Measurements from ENCODE around the gene SPATA17. TPM values are rescaled to one million over a fixed set of nuclear protein-coding genes. Genes with fewer than 3 reads are reported as not detected.

SPATA17 gene
- total and polyA plus RNA-seq, 2 of the 13 experiments (the other 11 are each of a cell fraction or from before 2014, with no cell fraction given) = 0.48 to 1.7 TPM

DNA sequence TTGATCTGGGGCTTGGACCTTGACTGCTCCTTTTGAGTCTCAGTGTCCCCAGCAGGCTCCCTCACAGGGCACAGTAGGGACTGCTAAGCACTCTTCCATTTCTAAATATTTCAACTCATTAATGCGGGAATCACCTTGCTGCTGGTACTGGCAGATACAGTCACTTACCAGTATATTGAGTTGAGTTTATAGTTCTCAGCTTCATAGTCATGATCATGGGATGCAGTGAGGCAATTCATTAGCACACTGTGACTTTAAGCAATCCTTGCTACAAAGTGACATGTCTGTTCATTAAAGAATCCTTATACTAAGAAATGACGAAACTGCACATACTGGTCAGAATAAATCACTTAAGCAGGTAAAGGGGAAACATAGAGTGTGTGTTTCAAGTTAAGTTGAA lies 240.8 kb downstream of the SPATA17 start:
- Histone ChIP-seq H3K79me2 (ENCODE audit: insufficient read depth, low read length) (no peaks in the 10 kb centered on the region), H3K9me3 (ENCODE audit: low read length) (no peaks in the 10 kb centered on the region), H3K27ac (ENCODE audit: extremely low read length, insufficient read depth, low read length) (no peak overlapping the region), H3K27me3 (ENCODE audit: control insufficient read depth in 1 of 2, insufficient read depth in 2 of 2, low read length in 2 of 2) (no peaks in the 10 kb centered on the region; a peak in 1 of 5 replicates), H4K20me1 (ENCODE audit: insufficient read depth, low read length) (no peaks in the 10 kb centered on the region), H2AFZ (ENCODE audit: low read length) (no peak overlapping the region), H3K4me1 (ENCODE audit: insufficient read depth, low read length) (no peaks in the 10 kb centered on the region), H3K4me2 (ENCODE audit: low read depth, low read length) (no peak overlapping the region), H3K4me3 (replicated peaks in 1 of 3; ENCODE audit: insufficient read depth in 1 of 3, low read depth in 2 of 3, low read length in 3 of 3) (no peak overlapping the region), H3K36me3 (replicated peaks in 1 of 2; ENCODE audit: control insufficient read depth in 1 of 2, insufficient read depth in 2 of 2, low read length in 2 of 2) (no peaks in the 10 kb centered on the region), H3K9ac (ENCODE audit: insufficient read depth, low read depth, low read length) (no peak overlapping the region)
- CTCF ChIA-PET (ENCODE audit: low intra/inter-chr PET ratio, low total read pairs) = no interaction called here
- FAIRE-seq (no peak), DNase-seq (ENCODE audit: low spot score) (no peak), ATAC-seq (no peak)
- intact Hi-C loops (cut with micrococcal nuclease; ENCODE audit: unreplicated experiment) = no loop called here
- in situ Hi-C loops (cut with HindIII; ENCODE audit: extremely low pct_ligation_motif_present, low pct_unique_long_range_greater_than_20kb) = no loop called here
- 13% methylated on average over 2 of the region's 2 CpGs for WGBS (ENCODE audit: low lambda C conversion rate)
- no TSS peak for BruUV-seq (replicated peaks)
- TF ChIP-seq NFYB (CRISPR knock-in tag; IDR thresholded peaks at IDR 0.05) (no peak), SOX5 (CRISPR knock-in tag; IDR thresholded peaks at IDR 0.05; ENCODE audit: borderline replicate concordance) (no peak), ZBTB42 (CRISPR knock-in tag; IDR thresholded peaks at IDR 0.05) (no peak)
- TF ChIP-seq, protein P1, sequence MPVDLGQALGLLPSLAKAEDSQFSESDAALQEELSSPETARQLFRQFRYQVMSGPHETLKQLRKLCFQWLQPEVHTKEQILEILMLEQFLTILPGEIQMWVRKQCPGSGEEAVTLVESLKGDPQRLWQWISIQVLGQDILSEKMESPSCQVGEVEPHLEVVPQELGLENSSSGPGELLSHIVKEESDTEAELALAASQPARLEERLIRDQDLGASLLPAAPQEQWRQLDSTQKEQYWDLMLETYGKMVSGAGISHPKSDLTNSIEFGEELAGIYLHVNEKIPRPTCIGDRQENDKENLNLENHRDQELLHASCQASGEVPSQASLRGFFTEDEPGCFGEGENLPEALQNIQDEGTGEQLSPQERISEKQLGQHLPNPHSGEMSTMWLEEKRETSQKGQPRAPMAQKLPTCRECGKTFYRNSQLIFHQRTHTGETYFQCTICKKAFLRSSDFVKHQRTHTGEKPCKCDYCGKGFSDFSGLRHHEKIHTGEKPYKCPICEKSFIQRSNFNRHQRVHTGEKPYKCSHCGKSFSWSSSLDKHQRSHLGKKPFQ (CRISPR knock-in tag; IDR thresholded peaks at IDR 0.05; ENCODE audit: insufficient replicate concordance) = no peak
- POLR2A ChIA-PET = no interaction called here

DNA sequence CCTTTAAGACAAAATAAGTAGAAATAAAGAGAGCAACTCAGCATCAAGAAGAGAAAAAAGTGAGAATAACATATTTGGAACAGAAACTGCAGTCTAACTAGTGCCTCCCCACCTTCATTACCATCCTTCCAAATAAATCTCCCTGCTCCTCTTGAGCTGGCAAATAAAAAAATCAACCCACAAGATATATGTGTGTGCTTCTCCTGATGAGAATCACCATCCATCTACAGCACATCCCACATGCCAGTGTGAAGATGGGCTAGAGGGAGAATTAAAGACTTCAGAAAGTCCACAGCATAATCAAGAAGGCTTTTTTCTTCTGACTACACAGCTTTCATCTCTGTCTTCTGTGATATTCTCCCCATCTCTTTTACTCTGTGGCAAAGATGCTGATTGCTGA lies 244.1 kb downstream of the SPATA17 start:
- intact Hi-C loops (cut with micrococcal nuclease; ENCODE audit: unreplicated experiment) = no loop called here
- no peak for TF ChIP-seq CAMTA2 (CRISPR knock-in tag; IDR thresholded peaks at IDR 0.05; ENCODE audit: borderline replicate concordance)
- TF ChIP-seq, protein P2, sequence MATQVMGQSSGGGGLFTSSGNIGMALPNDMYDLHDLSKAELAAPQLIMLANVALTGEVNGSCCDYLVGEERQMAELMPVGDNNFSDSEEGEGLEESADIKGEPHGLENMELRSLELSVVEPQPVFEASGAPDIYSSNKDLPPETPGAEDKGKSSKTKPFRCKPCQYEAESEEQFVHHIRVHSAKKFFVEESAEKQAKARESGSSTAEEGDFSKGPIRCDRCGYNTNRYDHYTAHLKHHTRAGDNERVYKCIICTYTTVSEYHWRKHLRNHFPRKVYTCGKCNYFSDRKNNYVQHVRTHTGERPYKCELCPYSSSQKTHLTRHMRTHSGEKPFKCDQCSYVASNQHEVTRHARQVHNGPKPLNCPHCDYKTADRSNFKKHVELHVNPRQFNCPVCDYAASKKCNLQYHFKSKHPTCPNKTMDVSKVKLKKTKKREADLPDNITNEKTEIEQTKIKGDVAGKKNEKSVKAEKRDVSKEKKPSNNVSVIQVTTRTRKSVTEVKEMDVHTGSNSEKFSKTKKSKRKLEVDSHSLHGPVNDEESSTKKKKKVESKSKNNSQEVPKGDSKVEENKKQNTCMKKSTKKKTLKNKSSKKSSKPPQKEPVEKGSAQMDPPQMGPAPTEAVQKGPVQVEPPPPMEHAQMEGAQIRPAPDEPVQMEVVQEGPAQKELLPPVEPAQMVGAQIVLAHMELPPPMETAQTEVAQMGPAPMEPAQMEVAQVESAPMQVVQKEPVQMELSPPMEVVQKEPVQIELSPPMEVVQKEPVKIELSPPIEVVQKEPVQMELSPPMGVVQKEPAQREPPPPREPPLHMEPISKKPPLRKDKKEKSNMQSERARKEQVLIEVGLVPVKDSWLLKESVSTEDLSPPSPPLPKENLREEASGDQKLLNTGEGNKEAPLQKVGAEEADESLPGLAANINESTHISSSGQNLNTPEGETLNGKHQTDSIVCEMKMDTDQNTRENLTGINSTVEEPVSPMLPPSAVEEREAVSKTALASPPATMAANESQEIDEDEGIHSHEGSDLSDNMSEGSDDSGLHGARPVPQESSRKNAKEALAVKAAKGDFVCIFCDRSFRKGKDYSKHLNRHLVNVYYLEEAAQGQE (IDR thresholded peaks at IDR 0.05; ENCODE audit: borderline replicate concordance in 1 of 2, low read depth in 1 of 2, low read length in 2 of 2) = no peak
- no peak for TF ChIP-seq SRSF9 (IDR thresholded peaks at IDR 0.05; ENCODE audit: borderline replicate concordance, insufficient read depth, low read depth, low read length, poor library complexity, severe bottlenecking)
- TF ChIP-seq SOX13 (IDR thresholded peaks at IDR 0.05) = no peak
- no peak for TF ChIP-seq SOX13 (CRISPR knock-in tag; conservative IDR thresholded peaks at IDR 0.05 in 1 of 2, IDR thresholded peaks at IDR 0.05 in 1 of 2)
- no peak for TF ChIP-seq ZSCAN20 (CRISPR knock-in tag; IDR thresholded peaks at IDR 0.05; ENCODE audit: borderline replicate concordance)
- no peak for TF ChIP-seq ZSCAN30 (CRISPR knock-in tag; IDR thresholded peaks at IDR 0.05)
- TF ChIP-seq, protein P3, sequence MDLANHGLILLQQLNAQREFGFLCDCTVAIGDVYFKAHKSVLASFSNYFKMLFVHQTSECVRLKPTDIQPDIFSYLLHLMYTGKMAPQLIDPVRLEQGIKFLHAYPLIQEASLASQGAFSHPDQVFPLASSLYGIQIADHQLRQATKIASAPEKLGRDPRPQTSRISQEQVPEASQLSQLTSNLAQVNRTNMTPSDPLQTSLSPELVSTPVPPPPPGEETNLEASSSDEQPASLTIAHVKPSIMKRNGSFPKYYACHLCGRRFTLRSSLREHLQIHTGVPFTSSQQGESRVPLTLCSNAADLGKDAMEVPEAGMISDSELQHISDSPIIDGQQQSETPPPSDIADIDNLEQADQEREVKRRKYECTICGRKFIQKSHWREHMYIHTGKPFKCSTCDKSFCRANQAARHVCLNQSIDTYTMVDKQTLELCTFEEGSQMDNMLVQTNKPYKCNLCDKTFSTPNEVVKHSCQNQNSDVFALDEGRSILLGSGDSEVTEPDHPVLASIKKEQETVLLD (CRISPR knock-in tag; IDR thresholded peaks at IDR 0.05; ENCODE audit: low read depth) = no peak
- Histone ChIP-seq H3K9ac (ENCODE audit: insufficient read depth, low read depth, low read length) (no peak overlapping the region), H3K27me3 (ENCODE audit: control insufficient read depth in 1 of 2, insufficient read depth in 2 of 2, low read length in 2 of 2) (no peaks in the 10 kb centered on the region; a peak in 1 of 5 replicates), H2AFZ (ENCODE audit: low read length) (no peak overlapping the region), H3K27ac (ENCODE audit: extremely low read length, insufficient read depth, low read length) (no peak overlapping the region), H3K79me2 (ENCODE audit: insufficient read depth, low read length) (no peaks in the 10 kb centered on the region), H3K4me3 (replicated peaks in 1 of 3; ENCODE audit: insufficient read depth in 1 of 3, low read depth in 2 of 3, low read length in 3 of 3) (no peak overlapping the region), H3K4me1 (ENCODE audit: insufficient read depth, low read length) (no peaks in the 10 kb centered on the region), H3K4me2 (ENCODE audit: low read depth, low read length) (no peak overlapping the region), H4K20me1 (ENCODE audit: insufficient read depth, low read length) (no peaks in the 10 kb centered on the region), H3K36me3 (replicated peaks in 1 of 2; ENCODE audit: control insufficient read depth in 1 of 2, insufficient read depth in 2 of 2, low read length in 2 of 2) (no peaks in the 10 kb centered on the region), H3K9me3 (ENCODE audit: low read length) (no peaks in the 10 kb centered on the region)
- ChIA-PET POLR2A (no interaction called here), CTCF (ENCODE audit: low intra/inter-chr PET ratio, low total read pairs) (no interaction called here)
- in situ Hi-C loops (cut with HindIII; ENCODE audit: extremely low pct_ligation_motif_present, low pct_unique_long_range_greater_than_20kb) = no loop called here
- no TSS peak for BruUV-seq (replicated peaks)
- DNase-seq (ENCODE audit: low spot score) = no peak
- no peak for FAIRE-seq
- no peak for ATAC-seq

All from HepG2 (cell line).